ENCODE results near the gene FBLN5.

Gene FBLN5

GRCh38 chr14:91829511-91829910 lies 118.0 kb downstream of the FBLN5 start:
- DNase-seq (ENCODE audit: low spot score), result no peak

GRCh38 chr14:91827746-91828145 lies 119.7 kb downstream of the FBLN5 start:
- DNase-seq (ENCODE audit: low spot score), result no peak
